Measurements from ENCODE around the gene MZT1. TPM values are rescaled to one million over a fixed set of nuclear protein-coding genes. Genes with fewer than 3 reads are reported as not detected.

MZT1 gene
- polyA plus RNA-seq, 3 donors from 2014 or later: 7.1 to 12.5 (median 8.5) TPM

- H3K4me3 Mint-ChIP-seq: no peak overlapping the region
- no peak overlapping the region for H3K27ac Mint-ChIP-seq
- H3K4me1 Mint-ChIP-seq: peaks cover 6 to 54% of the 10 kb centered on the region in 2 donors
- H3K36me3 Mint-ChIP-seq: peaks cover 42 to 61% (median 51%) of the 10 kb centered on the region in 3 donors
- peaks cover 0 to 2% (median 2%) of the 10 kb centered on the region in 3 donors for H3K27me3 Mint-ChIP-seq (ENCODE audit: low read depth in 3 of 3)
- DNase-seq: no peak
- H3K9me3 Mint-ChIP-seq: peaks cover 0 to 10% (median 0%) of the 10 kb centered on the region in 6 donors
Observed at GRCh38 chr13:72716776-72717175, 10.7 kb downstream of the MZT1 start.

- DNase-seq: no peak
- no peak overlapping the region for H3K4me3 Mint-ChIP-seq
- no peaks in the 10 kb centered on the region for H3K4me1 Mint-ChIP-seq
- no peak overlapping the region for H3K27ac Mint-ChIP-seq
- H3K36me3 Mint-ChIP-seq: peaks cover 2% of the 10 kb centered on the region in 3 donors
- H3K9me3 Mint-ChIP-seq: peaks cover 0 to 5% (median 1%) of the 10 kb centered on the region in 6 donors
- peaks cover 0 to 5% (median 2%) of the 10 kb centered on the region in 3 donors for H3K27me3 Mint-ChIP-seq (ENCODE audit: low read depth in 3 of 3)
Observed at GRCh38 chr13:72700509-72700908, 26.9 kb downstream of the MZT1 start.

- H3K9me3 Mint-ChIP-seq: peaks cover 0 to 5% (median 0%) of the 10 kb centered on the region in 6 donors
- H3K36me3 Mint-ChIP-seq: no peaks in the 10 kb centered on the region
- no peak for DNase-seq
- no peaks in the 10 kb centered on the region for H3K4me1 Mint-ChIP-seq
- H3K4me3 Mint-ChIP-seq: no peak overlapping the region
- H3K27ac Mint-ChIP-seq: no peak overlapping the region
- H3K27me3 Mint-ChIP-seq (ENCODE audit: low read depth in 3 of 3): peaks cover 0 to 7% (median 2%) of the 10 kb centered on the region in 3 donors
Observed at GRCh38 chr13:72698164-72698563, 29.3 kb downstream of the MZT1 start.

GRCh38 chr13:72696579-72696978, 30.9 kb downstream of the MZT1 start:
- H3K4me3 Mint-ChIP-seq: no peak overlapping the region
- peaks cover 0 to 5% (median 3%) of the 10 kb centered on the region in 3 donors for H3K27me3 Mint-ChIP-seq (ENCODE audit: low read depth in 3 of 3)
- no peaks in the 10 kb centered on the region for H3K36me3 Mint-ChIP-seq
- DNase-seq: no peak
- H3K9me3 Mint-ChIP-seq: no peaks in the 10 kb centered on the region
- H3K4me1 Mint-ChIP-seq: no peaks in the 10 kb centered on the region
- no peak overlapping the region for H3K27ac Mint-ChIP-seq

- DNase-seq: no peak
- Mint-ChIP-seq H3K36me3 (no peaks in the 10 kb centered on the region), H3K27ac (no peak overlapping the region), H3K9me3 (peaks cover 0 to 2% (median 0%) of the 10 kb centered on the region in 6 donors), H3K27me3 (ENCODE audit: low read depth in 3 of 3) (peaks cover 0 to 3% (median 2%) of the 10 kb centered on the region in 3 donors), H3K4me1 (no peaks in the 10 kb centered on the region), H3K4me3 (no peak overlapping the region)
Observed at GRCh38 chr13:72694314-72694713, 33.1 kb downstream of the MZT1 start.

- H3K9me3 Mint-ChIP-seq: peaks cover 0 to 2% (median 0%) of the 10 kb centered on the region in 6 donors
- no peaks in the 10 kb centered on the region for H3K36me3 Mint-ChIP-seq
- peaks cover 0 to 3% (median 2%) of the 10 kb centered on the region in 3 donors for H3K27me3 Mint-ChIP-seq (ENCODE audit: low read depth in 3 of 3)
- no peak overlapping the region for H3K4me3 Mint-ChIP-seq
- no peak overlapping the region for H3K27ac Mint-ChIP-seq
- no peak for DNase-seq
- no peaks in the 10 kb centered on the region for H3K4me1 Mint-ChIP-seq
Observed at GRCh38 chr13:72693832-72694231, 33.6 kb downstream of the MZT1 start.

- Mint-ChIP-seq H3K4me3 (no peak overlapping the region), H3K9me3 (peaks cover 0 to 5% (median 0%) of the 10 kb centered on the region in 6 donors), H3K36me3 (no peaks in the 10 kb centered on the region), H3K27me3 (ENCODE audit: low read depth in 3 of 3) (peaks cover 0 to 2% (median 2%) of the 10 kb centered on the region in 3 donors), H3K27ac (no peak overlapping the region), H3K4me1 (no peaks in the 10 kb centered on the region)
- no peak for DNase-seq
Observed at GRCh38 chr13:72692884-72693514, 34.4 kb downstream of the MZT1 start.

GRCh38 chr13:72689181-72689696, 38.2 kb downstream of the MZT1 start:
- Mint-ChIP-seq H3K27ac (no peak overlapping the region), H3K27me3 (ENCODE audit: low read depth in 3 of 3) (peaks cover under 1 to 3% (median 1%) of the 10 kb centered on the region in 3 donors)

GRCh38 chr13:72686766-72687165, 40.7 kb downstream of the MZT1 start:
- DNase-seq: no peak
- peaks cover 0 to 7% (median 0%) of the 10 kb centered on the region in 6 donors for H3K9me3 Mint-ChIP-seq
- no peaks in the 10 kb centered on the region for H3K4me1 Mint-ChIP-seq
- no peak overlapping the region for H3K4me3 Mint-ChIP-seq
- no peak overlapping the region for H3K27ac Mint-ChIP-seq
- H3K27me3 Mint-ChIP-seq (ENCODE audit: low read depth in 3 of 3): peaks cover 1 to 2% (median 2%) of the 10 kb centered on the region in 3 donors
- no peaks in the 10 kb centered on the region for H3K36me3 Mint-ChIP-seq

More at GRCh38 chr13:72689181-72689696, 38.2 kb downstream of the MZT1 start:
- Mint-ChIP-seq H3K9me3 (peaks cover 0 to 7% (median 0%) of the 10 kb centered on the region in 6 donors), H3K4me1 (no peaks in the 10 kb centered on the region), H3K4me3 (no peak overlapping the region), H3K36me3 (no peaks in the 10 kb centered on the region)
- DNase-seq: no peak

- H3K4me1 Mint-ChIP-seq: no peaks in the 10 kb centered on the region
- no peak overlapping the region for H3K27ac Mint-ChIP-seq
- H3K27me3 Mint-ChIP-seq (ENCODE audit: low read depth in 3 of 3): peaks cover 1 to 2% (median 2%) of the 10 kb centered on the region in 3 donors
- peaks cover 0 to 1% (median 0%) of the 10 kb centered on the region in 6 donors for H3K9me3 Mint-ChIP-seq
- no peaks in the 10 kb centered on the region for H3K36me3 Mint-ChIP-seq
- H3K4me3 Mint-ChIP-seq: no peak overlapping the region
- no peak for DNase-seq
Observed at GRCh38 chr13:72680353-72680752, 47.1 kb downstream of the MZT1 start.

- Mint-ChIP-seq H3K9me3 (peaks cover 0 to 4% (median 0%) of the 10 kb centered on the region in 6 donors), H3K4me1 (no peaks in the 10 kb centered on the region), H3K4me3 (no peak overlapping the region), H3K36me3 (no peaks in the 10 kb centered on the region), H3K27ac (no peak overlapping the region), H3K27me3 (ENCODE audit: low read depth in 3 of 3) (no peaks in the 10 kb centered on the region)
- no peak for DNase-seq
Observed at GRCh38 chr13:72678312-72678711, 49.1 kb downstream of the MZT1 start.

- no peak for DNase-seq
- H3K4me3 Mint-ChIP-seq: no peak overlapping the region
- no peaks in the 10 kb centered on the region for H3K4me1 Mint-ChIP-seq
- no peak overlapping the region for H3K27ac Mint-ChIP-seq
- H3K27me3 Mint-ChIP-seq (ENCODE audit: low read depth in 3 of 3): no peaks in the 10 kb centered on the region
- peaks cover 0 to 6% (median 0%) of the 10 kb centered on the region in 6 donors for H3K9me3 Mint-ChIP-seq
- no peaks in the 10 kb centered on the region for H3K36me3 Mint-ChIP-seq
Observed at GRCh38 chr13:72677431-72677830, 50.0 kb downstream of the MZT1 start.

- Mint-ChIP-seq H3K27ac (no peak overlapping the region), H3K9me3 (peaks cover 0 to 2% (median under 1%) of the 10 kb centered on the region in 6 donors), H3K27me3 (ENCODE audit: low read depth in 3 of 3) (peaks cover 2 to 3% (median 3%) of the 10 kb centered on the region in 3 donors), H3K4me3 (no peak overlapping the region), H3K4me1 (no peaks in the 10 kb centered on the region), H3K36me3 (no peaks in the 10 kb centered on the region)
- no peak for DNase-seq
Observed at GRCh38 chr13:72666391-72666790, 61.0 kb downstream of the MZT1 start.

- no peak overlapping the region for H3K4me3 Mint-ChIP-seq
- no peak overlapping the region for H3K27ac Mint-ChIP-seq
- H3K4me1 Mint-ChIP-seq: no peaks in the 10 kb centered on the region
- peaks cover 1 to 6% (median 2%) of the 10 kb centered on the region in 3 donors for H3K27me3 Mint-ChIP-seq (ENCODE audit: low read depth in 3 of 3)
- no peak for DNase-seq
- peaks cover 0 to 7% (median under 1%) of the 10 kb centered on the region in 6 donors for H3K9me3 Mint-ChIP-seq
- H3K36me3 Mint-ChIP-seq: no peaks in the 10 kb centered on the region
Observed at GRCh38 chr13:72662548-72662947, 64.9 kb downstream of the MZT1 start.

Measured in immature natural killer cell (primary cell).